ENCODE data around the gene ATF6. TPM values are rescaled to one million over a fixed set of nuclear protein-coding genes. Genes with fewer than 3 reads are reported as not detected.

ATF6 gene
- total and polyA plus RNA-seq, 2 of the 8 experiments (the other 6 are each of a cell fraction or from before 2014, with no cell fraction given): 4.6 to 10.0 TPM

GRCh38 chr1:161940866-161941591 is 174.9 kb downstream of the ATF6 start:
- Histone ChIP-seq H3K23me2 (ENCODE audit: low read depth, low read length) (no peaks in the 10 kb centered on the region), H3K14ac (ENCODE audit: insufficient read length) (no peak overlapping the region), H2BK15ac (ENCODE audit: low read length) (no peak overlapping the region), H3K36me3 (ENCODE audit: control insufficient read depth in 2 of 4, insufficient read depth in 4 of 4, low read length in 3 of 4) (no peaks in the 10 kb centered on the region), H4K91ac (replicated peaks; ENCODE audit: insufficient read length, low read length) (no peak overlapping the region), H3K4me1 (replicated peaks in 1 of 4; ENCODE audit: control insufficient read depth in 3 of 4, insufficient read depth in 4 of 4, low read length in 3 of 4) (peaks cover 0 to 4% (median 2%) of the 10 kb centered on the region in 4 experiments; a peak in 2 of 7 replicates), H3K79me2 (ENCODE audit: control insufficient read depth in 1 of 2, insufficient read depth in 2 of 2, low read length in 2 of 2) (no peaks in the 10 kb centered on the region), H2BK12ac (ENCODE audit: low read depth, low read length) (no peak overlapping the region), H2AFZ (ENCODE audit: low read length) (no peak overlapping the region), H2BK20ac (ENCODE audit: low read length) (no peak overlapping the region), H2BK120ac (replicated peaks; ENCODE audit: low read depth, low read length) (no peak overlapping the region), H3K4me3 (ENCODE audit: extremely low read depth in 1 of 4, insufficient read depth in 2 of 4, low read depth in 3 of 4, low read length in 4 of 4) (no peak overlapping the region), H3K9ac (replicated peaks in 1 of 4; ENCODE audit: extremely low read depth in 1 of 4, low read depth in 3 of 4, low read length in 3 of 4) (no peak overlapping the region), H3K27ac (ENCODE audit: low read depth, low read length) (no peak overlapping the region), H3K4me2 (ENCODE audit: insufficient read depth in 1 of 2, low read depth in 2 of 2, low read length in 2 of 2) (no peak overlapping the region), H3K56ac (replicated peaks; ENCODE audit: insufficient read length, low read depth, low read length) (no peak overlapping the region), H2BK5ac (ENCODE audit: low read depth, low read length) (no peak overlapping the region), H3K4ac (replicated peaks; ENCODE audit: insufficient read length, low read depth, low read length) (no peak overlapping the region), H3K23ac (ENCODE audit: insufficient read length) (no peak overlapping the region), H4K5ac (ENCODE audit: insufficient read length, low read depth, low read length) (no peak overlapping the region), H4K8ac (ENCODE audit: extremely low read depth, insufficient read depth, low read length) (no peak overlapping the region), H2AK5ac (ENCODE audit: low read depth, low read length) (no peak overlapping the region), H3K27me3 (replicated peaks in 1 of 4; ENCODE audit: control insufficient read depth in 3 of 4, extremely low read depth in 1 of 4, insufficient read depth in 3 of 4, low read length in 3 of 4) (no peaks in the 10 kb centered on the region), H3K79me1 (ENCODE audit: low read depth, low read length) (no peaks in the 10 kb centered on the region), H3K9me3 (ENCODE audit: insufficient read depth in 2 of 2, low read depth in 1 of 2, low read length in 1 of 2) (no peaks in the 10 kb centered on the region), H3K18ac (ENCODE audit: extremely low read depth, low read length) (no peak overlapping the region), H4K20me1 (replicated peaks in 1 of 2; ENCODE audit: control insufficient read depth in 1 of 2, insufficient read depth in 2 of 2, low read length in 2 of 2) (no peaks in the 10 kb centered on the region)
- FAIRE-seq (no peak), DNase-seq (ENCODE audit: low read depth in 1 of 2, low spot score in 2 of 2) (no peak)
- ChIA-PET CTCF (ENCODE audit: partially characterized antibody) (interaction anchor here (0.6 to 1.3 kb wide), 3 partner anchors 23 to 303 kb away, joined by 3 read pairs; no protein-coding TSS in a partner anchor), POLR2A (ENCODE audit: partially characterized antibody) (no interaction called here)
- 63% methylated on average over 3 of the region's 3 CpGs; no CpG with 5 or more reads in 1 of the 2 experiments for WGBS, 2 experiments (ENCODE audit: extremely low coverage in 1 of 2, insufficient coverage in 1 of 2, insufficient read length in 1 of 2, insufficient replicate concordance in 2 of 2, low coverage in 1 of 2, low lambda C conversion rate in 2 of 2, missing lambda C conversion rate in 1 of 2)
- TF ChIP-seq NRF1 (IDR thresholded peaks at IDR 0.05; ENCODE audit: low read depth, low read length) (no peak), CBX8 (IDR thresholded peaks at IDR 0.05; ENCODE audit: borderline replicate concordance, low read depth, low read length) (no peak), POU5F1 (IDR thresholded peaks at IDR 0.05; ENCODE audit: low read depth, low read length) (no peak), SRF (IDR thresholded peaks at IDR 0.05; ENCODE audit: low read depth, low read length) (no peak), POLR2A (IDR thresholded peaks at IDR 0.05; ENCODE audit: control extremely low read depth in 1 of 2, low read depth in 2 of 2, low read length in 2 of 2) (no peak), RXRA (IDR thresholded peaks at IDR 0.05; ENCODE audit: insufficient read depth, low read depth, low read length) (no peak), CTCF (IDR thresholded peaks at IDR 0.05; ENCODE audit: control extremely low read depth in 1 of 3, insufficient read depth in 1 of 3, low read depth in 1 of 3, low read length in 3 of 3) (no peak), RFX5 (IDR thresholded peaks at IDR 0.05; ENCODE audit: borderline replicate concordance, low read depth, low read length) (no peak), ASH2L (IDR thresholded peaks at IDR 0.05; ENCODE audit: low read length) (no peak), USF2 (IDR thresholded peaks at IDR 0.05; ENCODE audit: low read length) (no peak)

Data from H1 (cell line).